NCI-H774 (cell line): ENCODE data around the gene MRTFA.
"Not testable (repeated sequence)": the region's sequence is repeated elsewhere in the genome, so short reads cannot be mapped to it uniquely, and the experiment has no call there.

Experiments used
- DNase-seq: peaks from one replicate; lab custom pipeline; 2025; lab: John Stamatoyannopoulos, UW

Gene MRTFA

GRCh38 chr22:40554023-40554422 is 82.5 kb downstream of the MRTFA start:
- not testable (repeated sequence) for DNase-seq

- no peak for DNase-seq
These were observed 83.4 kb downstream of the MRTFA start for GRCh38 chr22:40553014-40553554.

GRCh38 chr22:40552070-40552469 is 84.4 kb downstream of the MRTFA start:
- DNase-seq = no peak

GRCh38 chr22:40547729-40548143 is 88.8 kb downstream of the MRTFA start:
- DNase-seq = no peak

- no peak for DNase-seq
These were observed 91.8 kb downstream of the MRTFA start for GRCh38 chr22:40544758-40545157.

GRCh38 chr22:40542821-40543540 is 93.5 kb downstream of the MRTFA start:
- no peak for DNase-seq

- DNase-seq = no peak
These were observed 95.2 kb downstream of the MRTFA start for GRCh38 chr22:40541300-40541699.

GRCh38 chr22:40540265-40540664 is 96.3 kb downstream of the MRTFA start:
- DNase-seq = no peak

- not testable (repeated sequence) for DNase-seq
These were observed 100.4 kb downstream of the MRTFA start for GRCh38 chr22:40536149-40536548.

GRCh38 chr22:40535642-40536041 is 100.9 kb downstream of the MRTFA start:
- no peak for DNase-seq

- no peak for DNase-seq
These were observed 101.4 kb downstream of the MRTFA start for GRCh38 chr22:40535189-40535512.

GRCh38 chr22:40534379-40535188 is 101.9 kb downstream of the MRTFA start:
- DNase-seq = no peak

- no peak for DNase-seq
These were observed 102.7 kb downstream of the MRTFA start for GRCh38 chr22:40533712-40534378.

GRCh38 chr22:40531951-40532900 is 104.3 kb downstream of the MRTFA start:
- no peak for DNase-seq

- DNase-seq = not testable (repeated sequence)
These were observed 106.1 kb downstream of the MRTFA start for GRCh38 chr22:40530391-40530790.

GRCh38 chr22:40529821-40530220 is 106.7 kb downstream of the MRTFA start:
- no peak for DNase-seq

- DNase-seq = no peak
These were observed 109.6 kb downstream of the MRTFA start for GRCh38 chr22:40526960-40527359.

GRCh38 chr22:40525250-40525884 is 111.2 kb downstream of the MRTFA start:
- DNase-seq = no peak

GRCh38 chr22:40524392-40525249 is 111.9 kb downstream of the MRTFA start:
- DNase-seq = no peak

GRCh38 chr22:40522141-40522540 is 114.4 kb downstream of the MRTFA start:
- no peak for DNase-seq
